Inflammatory macrophage treated with lipopolysaccharide for 4 hours (primary cell): ENCODE measurements around the gene SUSD4.
A peak's percentile ranks its signal among the peaks of the same experiment; 100 is the strongest.

ENCODE experiments used
- DNase-seq: peaks from one replicate; pipeline ENCODE4 v3.0.0-alpha.2; 2020

The SUSD4 gene

GRCh38 chr1:223176437-223176836 lies 187.5 kb downstream of the SUSD4 start:
- DNase-seq: no peak

GRCh38 chr1:223175633-223176032 lies 188.3 kb downstream of the SUSD4 start:
- DNase-seq: peak; percentile 90

DNA sequence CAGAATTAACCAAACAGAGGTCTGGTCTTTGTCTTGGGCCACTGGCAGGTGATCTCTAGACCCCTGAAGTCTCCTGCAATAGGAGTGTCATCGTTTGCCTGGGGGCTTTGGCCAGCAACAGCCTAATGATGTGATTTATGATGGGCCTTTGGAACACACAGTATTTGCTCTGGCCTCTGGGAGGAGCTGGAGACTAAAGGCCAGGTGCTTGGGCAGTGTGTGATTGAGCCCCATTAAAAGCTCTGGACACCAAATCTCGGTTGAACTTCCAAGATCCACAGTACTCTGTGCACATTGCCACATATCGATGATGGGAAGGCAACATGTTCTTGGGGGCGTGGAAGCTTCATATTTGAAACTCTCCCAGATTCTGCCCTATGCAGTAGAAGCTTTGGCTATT lies 188.9 kb downstream of the SUSD4 start:
- DNase-seq: no peak
